ENCODE results near the gene KRTAP10-4. TPM values are rescaled to one million over a fixed set of nuclear protein-coding genes. Genes with fewer than 3 reads are reported as not detected.
A peak's percentile ranks its signal among the peaks of the same experiment; 100 is the strongest.

Gene KRTAP10-4
- total and polyA plus RNA-seq, 4 donors: not detected

- Histone ChIP-seq H3K9ac (ENCODE audit: low read depth in 1 of 2, low read length in 2 of 2) (no peak overlapping the region), H3K27ac (ENCODE audit: low read depth in 1 of 2, low read length in 2 of 2) (no peak overlapping the region), H3K36me3 (ENCODE audit: control insufficient read depth in 4 of 4, insufficient read depth in 3 of 4, low read depth in 1 of 4, low read length in 3 of 4) (no peaks in the 10 kb centered on the region), H3K4me1 (ENCODE audit: control insufficient read depth in 4 of 4, insufficient read depth in 4 of 4, low read length in 3 of 4) (no peaks in the 10 kb centered on the region), H3K9me3 (ENCODE audit: control insufficient read depth in 4 of 4, low read length in 3 of 4) (no peaks in the 10 kb centered on the region), H3K27me3 (ENCODE audit: control insufficient read depth in 4 of 4, insufficient read depth in 4 of 4, low read length in 3 of 4) (peaks cover 0 to 2% (median 0%) of the 10 kb centered on the region in 4 donors), H3K4me3 (ENCODE audit: low read depth in 1 of 3, low read length in 3 of 3) (no peak overlapping the region)
- peak; percentile 20 for DNase-seq (ENCODE audit: low spot score)
- WGBS: 81% methylated on average over 6 of the region's 6 CpGs
- TF ChIP-seq FOXA1 (IDR thresholded peaks at IDR 0.05): no peak
- no peak for TF ChIP-seq HNF4G (IDR thresholded peaks at IDR 0.05)
- TF ChIP-seq RXRA (IDR thresholded peaks at IDR 0.05): no peak
- no peak for TF ChIP-seq GABPA (IDR thresholded peaks at IDR 0.05 in 1 of 2, conservative IDR thresholded peaks at IDR 0.05 in 1 of 2)
- no peak for TF ChIP-seq RAD21 (IDR thresholded peaks at IDR 0.05)
- no peak for TF ChIP-seq ATF3 (IDR thresholded peaks at IDR 0.05)
- TF ChIP-seq FOXA2 (IDR thresholded peaks at IDR 0.05): no peak
These were observed 21.4 kb upstream of the KRTAP10-4 start for GRCh38 chr21:44552136-44552535.

DNA sequence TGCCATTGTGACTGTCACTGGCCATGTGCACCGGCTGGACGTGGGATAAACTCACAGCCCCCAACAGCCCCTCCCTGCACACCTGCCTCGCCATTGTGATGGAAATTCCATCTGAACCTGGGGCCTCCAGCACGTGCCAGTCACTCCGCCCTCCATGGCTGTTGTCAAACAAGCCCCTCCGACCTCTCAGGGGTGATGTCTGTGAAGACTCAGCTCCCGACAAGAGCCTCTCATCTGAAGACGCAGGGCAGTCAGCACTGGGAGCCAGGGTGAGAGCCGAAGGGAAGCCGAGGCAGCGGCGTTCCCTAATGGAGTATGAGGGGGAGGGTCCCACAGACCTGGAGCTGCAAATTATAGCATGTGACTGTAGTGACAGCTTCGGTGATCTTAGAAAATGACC is 20.8 kb upstream of the KRTAP10-4 start:
- Histone ChIP-seq H3K9ac (ENCODE audit: low read depth in 1 of 2, low read length in 2 of 2) (no peak overlapping the region), H3K4me3 (ENCODE audit: low read depth in 1 of 3, low read length in 3 of 3) (no peak overlapping the region), H3K4me1 (ENCODE audit: control insufficient read depth in 4 of 4, insufficient read depth in 4 of 4, low read length in 3 of 4) (peaks cover 0 to 2% (median 0%) of the 10 kb centered on the region in 4 donors), H3K9me3 (ENCODE audit: control insufficient read depth in 4 of 4, low read length in 3 of 4) (no peaks in the 10 kb centered on the region), H3K27me3 (ENCODE audit: control insufficient read depth in 4 of 4, insufficient read depth in 4 of 4, low read length in 3 of 4) (peaks cover 0 to 2% (median 0%) of the 10 kb centered on the region in 4 donors), H3K27ac (ENCODE audit: low read depth in 1 of 2, low read length in 2 of 2) (no peak overlapping the region), H3K36me3 (ENCODE audit: control insufficient read depth in 4 of 4, insufficient read depth in 3 of 4, low read depth in 1 of 4, low read length in 3 of 4) (no peaks in the 10 kb centered on the region)
- 78% methylated on average over 13 of the region's 13 CpGs for WGBS
- TF ChIP-seq CTCF (IDR thresholded peaks at IDR 0.05; ENCODE audit: low read depth, low read length, missing input control) (no peak), ATF3 (IDR thresholded peaks at IDR 0.05) (no peak), HNF4G (IDR thresholded peaks at IDR 0.05) (no peak), EGR1 (IDR thresholded peaks at IDR 0.05; ENCODE audit: low read depth in 2 of 2) (no peak), TAF1 (conservative IDR thresholded peaks at IDR 0.05) (no peak), RXRA (IDR thresholded peaks at IDR 0.05) (no peak), HNF4A (conservative IDR thresholded peaks at IDR 0.05) (no peak)
- TF ChIP-seq, protein P1, sequence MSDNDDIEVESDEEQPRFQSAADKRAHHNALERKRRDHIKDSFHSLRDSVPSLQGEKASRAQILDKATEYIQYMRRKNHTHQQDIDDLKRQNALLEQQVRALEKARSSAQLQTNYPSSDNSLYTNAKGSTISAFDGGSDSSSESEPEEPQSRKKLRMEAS (IDR thresholded peaks at IDR 0.05): no peak
- DNase-seq (ENCODE audit: low spot score): peak; percentile 22

DNA sequence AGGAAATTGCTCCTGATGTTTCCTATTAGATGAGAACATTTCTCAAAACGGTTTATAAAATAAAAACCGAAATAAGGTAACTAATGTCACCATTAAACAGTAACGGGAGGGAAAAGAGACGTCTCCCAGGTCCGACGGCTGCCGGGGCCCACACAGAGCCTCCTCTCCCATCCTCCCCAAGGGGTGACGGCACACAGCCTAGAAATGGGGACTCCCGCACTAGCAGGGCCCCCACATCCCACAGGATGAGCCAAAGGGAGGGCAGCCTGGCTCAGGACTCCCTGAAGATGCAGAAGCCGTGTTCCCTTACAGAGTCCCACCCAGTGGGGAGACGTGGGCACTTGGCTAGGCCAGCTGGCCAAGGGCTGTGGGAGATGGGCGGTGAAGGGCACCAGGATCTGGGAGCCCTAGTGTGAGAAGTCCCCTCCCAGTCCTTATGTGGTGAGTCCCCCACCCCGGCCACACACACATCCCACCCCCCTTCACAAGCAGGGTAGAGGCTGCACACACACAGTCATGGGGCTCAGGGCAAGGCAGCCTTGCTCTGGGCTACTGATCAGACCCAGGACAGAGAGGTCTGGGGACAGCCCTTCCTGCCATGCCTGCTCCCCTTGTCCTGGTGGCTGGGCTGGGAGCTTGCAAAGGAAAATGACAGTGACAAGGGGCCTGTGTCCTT is 18.2 kb upstream of the KRTAP10-4 start:
- peak; percentile 23 for DNase-seq (ENCODE audit: low spot score)

More for the DNA sequence above, 18.2 kb upstream of the KRTAP10-4 start:
- TF ChIP-seq ATF3 (IDR thresholded peaks at IDR 0.05) (no peak), JUND (IDR thresholded peaks at IDR 0.05) (no peak), GABPA (IDR thresholded peaks at IDR 0.05 in 1 of 2, conservative IDR thresholded peaks at IDR 0.05 in 1 of 2) (no peak), HNF4G (IDR thresholded peaks at IDR 0.05) (no peak), EGR1 (IDR thresholded peaks at IDR 0.05; ENCODE audit: low read depth in 2 of 2) (no peak), HNF4A (conservative IDR thresholded peaks at IDR 0.05) (no peak)
- Histone ChIP-seq H3K9me3 (ENCODE audit: control insufficient read depth in 4 of 4, low read length in 3 of 4) (no peaks in the 10 kb centered on the region), H3K4me1 (ENCODE audit: control insufficient read depth in 4 of 4, insufficient read depth in 4 of 4, low read length in 3 of 4) (peaks cover 0 to 4% (median 0%) of the 10 kb centered on the region in 4 donors), H3K4me3 (ENCODE audit: low read depth in 1 of 3, low read length in 3 of 3) (no peak overlapping the region), H3K27me3 (ENCODE audit: control insufficient read depth in 4 of 4, insufficient read depth in 4 of 4, low read length in 3 of 4) (no peaks in the 10 kb centered on the region), H3K27ac (ENCODE audit: low read depth in 1 of 2, low read length in 2 of 2) (no peak overlapping the region), H3K36me3 (ENCODE audit: control insufficient read depth in 4 of 4, insufficient read depth in 3 of 4, low read depth in 1 of 4, low read length in 3 of 4) (no peaks in the 10 kb centered on the region), H3K9ac (ENCODE audit: low read depth in 1 of 2, low read length in 2 of 2) (no peak overlapping the region)
- 86% methylated on average over 13 of the region's 13 CpGs for WGBS
